Chondrocyte (in vitro differentiated cells): ENCODE results near the gene SIX2. TPM values are rescaled to one million over a fixed set of nuclear protein-coding genes. Genes with fewer than 3 reads are reported as not detected.
"Not testable (repeated sequence)": the region's sequence is repeated elsewhere in the genome, so short reads cannot be mapped to it uniquely, and the experiment has no call there.

ENCODE experiments used
- DNase-seq: peaks from one replicate; pipeline ENCODE4 v3.0.0; 2021; ENCODE audit warnings: mixed read lengths, low spot score
- H3K27ac Mint-ChIP-seq: one replicate; pipeline ENCODE4 v1.8.0; 2021; ENCODE audit warnings: mild to moderate bottlenecking, moderate library complexity, mixed read lengths; ENCODE audit not compliant: unreplicated experiment
- H3K27me3 Mint-ChIP-seq: 2 replicates; pipeline ENCODE4 v1.8.0; 2021; ENCODE audit warnings: low read depth, mixed read lengths
- H3K36me3 Mint-ChIP-seq: 2 replicates; pipeline ENCODE4 v1.8.0; 2021; ENCODE audit warnings: low read depth, mixed read lengths
- H3K4me1 Mint-ChIP-seq: 2 replicates; pipeline ENCODE4 v1.8.0; 2021; ENCODE audit warnings: low read depth, mild to moderate bottlenecking, mixed read lengths
- H3K4me3 Mint-ChIP-seq: one replicate; pipeline ENCODE4 v1.8.0; 2021; ENCODE audit warnings: mild to moderate bottlenecking, moderate library complexity, mixed read lengths; ENCODE audit not compliant: unreplicated experiment
- H3K9me3 Mint-ChIP-seq: 2 replicates; pipeline ENCODE4 v1.8.0; 2021; ENCODE audit warnings: low read depth, mixed read lengths
- CTCF ChIP-seq: fragments of 200-600 bp; sonication (generic); IDR thresholded peaks from 2 replicates; pipeline ENCODE4 v1.5.0; 2021; ENCODE audit warnings: antibody characterized with exemption, mild to moderate bottlenecking, moderate library complexity
- total RNA-seq: library from RNA; stranded (reverse); gene quantifications from 3 replicates; pipeline ENCODE4 v1.2.1, GENCODE V29; 2021

SIX2 gene
- total RNA-seq, 1 donor from 2014 or later: 35.0 TPM

GRCh38 chr2:45042401-45042800 lies 33.1 kb upstream of the SIX2 start:
- Mint-ChIP-seq H3K9me3 (no peaks in the 10 kb centered on the region), H3K4me3 (no peak overlapping the region), H3K27ac (no peak overlapping the region), H3K4me1 (peaks cover 19% of the 10 kb centered on the region), H3K36me3 (peaks cover 1% of the 10 kb centered on the region), H3K27me3 (peaks cover 8% of the 10 kb centered on the region)
- TF ChIP-seq CTCF: no peak
- DNase-seq: no peak

GRCh38 chr2:45040786-45041185 lies 31.5 kb upstream of the SIX2 start:
- Mint-ChIP-seq H3K27me3 (peaks cover 8% of the 10 kb centered on the region), H3K4me3 (no peak overlapping the region), H3K9me3 (no peaks in the 10 kb centered on the region), H3K36me3 (peaks cover 1% of the 10 kb centered on the region), H3K27ac (no peak overlapping the region), H3K4me1 (peaks cover 10% of the 10 kb centered on the region)
- no peak for TF ChIP-seq CTCF
- DNase-seq: no peak

- H3K9me3 Mint-ChIP-seq, H3K4me3 Mint-ChIP-seq, H3K27me3 Mint-ChIP-seq, H3K27ac Mint-ChIP-seq, H3K4me1 Mint-ChIP-seq, DNase-seq, H3K36me3 Mint-ChIP-seq: not testable (repeated sequence)
These were observed 30.6 kb upstream of the SIX2 start for GRCh38 chr2:45039804-45040203.

- DNase-seq, H3K4me3 Mint-ChIP-seq, H3K27ac Mint-ChIP-seq, H3K36me3 Mint-ChIP-seq, H3K27me3 Mint-ChIP-seq, H3K4me1 Mint-ChIP-seq, H3K9me3 Mint-ChIP-seq: not testable (repeated sequence)
These were observed 29.6 kb upstream of the SIX2 start for GRCh38 chr2:45038861-45039260.

- Mint-ChIP-seq H3K27ac (no peak overlapping the region), H3K27me3 (no peaks in the 10 kb centered on the region), H3K36me3 (no peaks in the 10 kb centered on the region), H3K9me3 (no peaks in the 10 kb centered on the region), H3K4me1 (peaks cover 11% of the 10 kb centered on the region), H3K4me3 (no peak overlapping the region)
- DNase-seq: no peak
- no peak for TF ChIP-seq CTCF
These were observed 24.1 kb upstream of the SIX2 start for GRCh38 chr2:45033302-45033701.

- Mint-ChIP-seq H3K4me3 (no peak overlapping the region), H3K36me3 (no peaks in the 10 kb centered on the region), H3K4me1 (peaks cover 16% of the 10 kb centered on the region), H3K27ac (peak overlapping the region; percentile 54), H3K27me3 (no peaks in the 10 kb centered on the region), H3K9me3 (no peaks in the 10 kb centered on the region)
- no peak for TF ChIP-seq CTCF
- no peak for DNase-seq
These were observed 21.8 kb upstream of the SIX2 start for GRCh38 chr2:45031028-45031427.
